Endodermal cell (in vitro differentiated cells): ENCODE results near the gene MOSMO. TPM values are rescaled to one million over a fixed set of nuclear protein-coding genes. Genes with fewer than 3 reads are reported as not detected.

Experiments
- DNase-seq: peaks from one replicate; pipeline ENCODE4 v3.0.0-alpha.2; 2017
- H3K27ac ChIP-seq: 2 replicates; pipeline ENCODE4 v1.5.1; 2013; ENCODE audit warnings: mild to moderate bottlenecking, low read depth, low read length, moderate library complexity
- H3K27me3 ChIP-seq: 2 replicates; pipeline ENCODE4 v1.6.1; 2013; ENCODE audit warnings: mild to moderate bottlenecking, low read length, moderate library complexity; ENCODE audit not compliant: insufficient read depth, control insufficient read depth, poor library complexity, severe bottlenecking
- H3K36me3 ChIP-seq: 2 replicates; pipeline ENCODE4 v1.7.0; 2013; ENCODE audit warnings: mild to moderate bottlenecking, low read length, moderate library complexity; ENCODE audit not compliant: control insufficient read depth, insufficient read depth
- H3K4me1 ChIP-seq: one replicate; pipeline ENCODE4 v1.7.0; 2013; ENCODE audit warnings: low read length; ENCODE audit not compliant: control insufficient read depth, insufficient read depth
- H3K4me3 ChIP-seq: 2 replicates; pipeline ENCODE4 v1.5.1; 2013; ENCODE audit warnings: mild to moderate bottlenecking, low read length, moderate library complexity
- H3K9ac ChIP-seq: 2 replicates; pipeline ENCODE4 v1.6.1; 2013; ENCODE audit warnings: mild to moderate bottlenecking, low read length, moderate library complexity; ENCODE audit not compliant: poor library complexity, severe bottlenecking; ENCODE audit errors: extremely low read depth
- H3K9me3 ChIP-seq: 2 replicates; pipeline ENCODE4 v1.6.1; 2013; ENCODE audit warnings: mild to moderate bottlenecking, low read length, moderate library complexity; ENCODE audit not compliant: control insufficient read depth
- H3K27ac Mint-ChIP-seq: 2 replicates; pipeline ENCODE4 v1.8.0; 2020; ENCODE audit warnings: mixed read lengths
- H3K27me3 Mint-ChIP-seq: 2 replicates; pipeline ENCODE4 v1.8.0; 2021; ENCODE audit warnings: mild to moderate bottlenecking, mixed read lengths; ENCODE audit not compliant: insufficient read depth
- H3K36me3 Mint-ChIP-seq: 2 replicates; pipeline ENCODE4 v1.8.0; 2020; ENCODE audit warnings: low read depth, mixed read lengths
- H3K4me1 Mint-ChIP-seq: 2 replicates; pipeline ENCODE4 v1.8.0; 2020; ENCODE audit warnings: mixed read lengths
- H3K4me3 Mint-ChIP-seq: 2 replicates; pipeline ENCODE4 v1.8.0; 2020; ENCODE audit warnings: mild to moderate bottlenecking, moderate library complexity, mixed read lengths
- H3K9me3 Mint-ChIP-seq: 2 replicates; pipeline ENCODE4 v1.8.0; 2020; ENCODE audit warnings: mild to moderate bottlenecking, mixed read lengths
- WGBS, 2 experiments: methylation state at CpG; one replicate each; pipeline versions ENCODE4 v1.1.5 to v1.1.7; 2013; ENCODE audit warnings: missing lambda C conversion rate in 2 of 2, mixed read lengths in 1 of 2; ENCODE audit not compliant: insufficient coverage in 1 of 2, insufficient read length in 1 of 2; 5-methylcytosine and 5-hydroxymethylcytosine counted together
- total RNA-seq, 2 donors: library from RNA; stranded (reverse); fragmentation: NEBNext Ultra II Directional in 1 of 2; extraction: Animal tissue kit (Norgen Biotek cat#: 25700) in 1 of 2; gene quantifications; 2 replicates in 1 of 2; 3 replicates in 1 of 2; pipeline ENCODE4 v1.2.1, GENCODE V29; 2021
- TF ChIP-seq, protein P1 (sequence below): fragments of 200-600 bp; sonication (generic); conservative IDR thresholded peaks from 2 replicates; pipeline ENCODE4 v1.5.0; 2021; ENCODE audit warnings: antibody characterized with exemption, mild to moderate bottlenecking

Gene MOSMO
- total RNA-seq, 2 donors from 2014 or later, result 12.6 to 14.7 TPM

DNA sequence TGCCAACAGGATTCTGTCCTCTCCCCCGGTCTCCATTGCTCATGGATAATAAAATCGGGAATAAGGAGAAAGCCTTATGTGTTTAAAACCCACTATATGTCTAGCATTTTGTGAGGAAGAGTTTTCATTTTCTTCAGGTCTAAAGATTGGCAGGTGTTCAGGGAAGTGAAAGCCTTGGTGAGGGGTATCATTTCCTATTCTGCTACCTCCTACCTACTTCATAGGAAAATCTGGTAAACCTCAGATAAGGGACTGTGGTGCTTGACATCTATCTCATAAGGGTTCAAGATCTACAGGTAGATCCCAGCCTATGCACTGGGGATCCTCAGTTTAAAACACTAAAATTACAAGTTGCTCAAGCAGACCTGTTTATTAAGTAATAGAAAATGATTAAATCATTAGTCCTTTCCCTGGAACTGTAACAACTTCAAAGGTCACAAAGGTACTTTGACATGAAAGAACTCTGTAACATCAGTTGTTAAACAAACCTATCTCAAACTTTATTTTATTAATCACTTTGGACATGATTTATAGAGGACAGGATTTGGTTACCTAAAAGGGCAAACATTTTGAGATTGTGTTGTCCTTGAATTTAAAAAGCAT, 6.5 kb downstream of the MOSMO start:
- H3K4me1 ChIP-seq, result peaks cover 10% of the 10 kb centered on the region
- Mint-ChIP-seq H3K4me1 (peaks cover 29% of the 10 kb centered on the region), H3K27me3 (no peaks in the 10 kb centered on the region), H3K36me3 (no peaks in the 10 kb centered on the region), H3K27ac (no peak overlapping the region), H3K4me3 (no peak overlapping the region), H3K9me3 (no peaks in the 10 kb centered on the region)
- peaks cover 6% of the 10 kb centered on the region for H3K27me3 ChIP-seq
- H3K36me3 ChIP-seq, result no peaks in the 10 kb centered on the region
- no peaks in the 10 kb centered on the region for H3K9me3 ChIP-seq
- no peak overlapping the region for H3K4me3 ChIP-seq
- 91 to 100% methylated on average over 1 to 2 of the region's 2 CpGs for WGBS, 2 experiments
- no peak for DNase-seq
- TF ChIP-seq, protein P1, sequence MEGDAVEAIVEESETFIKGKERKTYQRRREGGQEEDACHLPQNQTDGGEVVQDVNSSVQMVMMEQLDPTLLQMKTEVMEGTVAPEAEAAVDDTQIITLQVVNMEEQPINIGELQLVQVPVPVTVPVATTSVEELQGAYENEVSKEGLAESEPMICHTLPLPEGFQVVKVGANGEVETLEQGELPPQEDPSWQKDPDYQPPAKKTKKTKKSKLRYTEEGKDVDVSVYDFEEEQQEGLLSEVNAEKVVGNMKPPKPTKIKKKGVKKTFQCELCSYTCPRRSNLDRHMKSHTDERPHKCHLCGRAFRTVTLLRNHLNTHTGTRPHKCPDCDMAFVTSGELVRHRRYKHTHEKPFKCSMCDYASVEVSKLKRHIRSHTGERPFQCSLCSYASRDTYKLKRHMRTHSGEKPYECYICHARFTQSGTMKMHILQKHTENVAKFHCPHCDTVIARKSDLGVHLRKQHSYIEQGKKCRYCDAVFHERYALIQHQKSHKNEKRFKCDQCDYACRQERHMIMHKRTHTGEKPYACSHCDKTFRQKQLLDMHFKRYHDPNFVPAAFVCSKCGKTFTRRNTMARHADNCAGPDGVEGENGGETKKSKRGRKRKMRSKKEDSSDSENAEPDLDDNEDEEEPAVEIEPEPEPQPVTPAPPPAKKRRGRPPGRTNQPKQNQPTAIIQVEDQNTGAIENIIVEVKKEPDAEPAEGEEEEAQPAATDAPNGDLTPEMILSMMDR, result no peak
- no peak overlapping the region for H3K9ac ChIP-seq
- no peak overlapping the region for H3K27ac ChIP-seq

DNA sequence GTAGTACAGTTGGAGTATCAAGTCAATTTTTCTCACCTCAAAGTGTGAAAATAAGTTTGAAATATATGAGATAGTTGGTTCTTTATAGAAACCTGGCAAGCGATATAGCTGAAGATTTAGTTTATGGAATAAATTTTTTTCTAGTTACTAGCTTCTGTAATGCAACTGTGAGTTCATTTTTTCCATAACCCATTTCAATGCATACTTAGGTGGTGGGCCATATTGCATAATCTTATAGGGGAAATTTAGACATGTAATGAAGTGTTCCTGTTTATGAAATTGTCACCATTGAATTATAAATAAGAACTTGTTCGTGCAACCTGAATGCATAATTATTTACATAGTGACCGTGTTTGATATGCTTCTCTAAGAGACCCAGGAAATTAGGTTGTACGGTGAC, 9.0 kb downstream of the MOSMO start:
- H3K9ac ChIP-seq, result no peak overlapping the region
- no peak for DNase-seq
- Mint-ChIP-seq H3K36me3 (no peaks in the 10 kb centered on the region), H3K27me3 (no peaks in the 10 kb centered on the region), H3K4me3 (no peak overlapping the region), H3K9me3 (no peaks in the 10 kb centered on the region), H3K27ac (no peak overlapping the region), H3K4me1 (peaks cover 33% of the 10 kb centered on the region)
- TF ChIP-seq, protein P1, result no peak
- H3K36me3 ChIP-seq, result no peaks in the 10 kb centered on the region
- H3K27ac ChIP-seq, result no peak overlapping the region
- no peak overlapping the region for H3K4me3 ChIP-seq
- no peaks in the 10 kb centered on the region for H3K9me3 ChIP-seq
- 88% methylated on average over 4 of the region's 4 CpGs; no CpG with 5 or more reads in 1 of the 2 experiments for WGBS, 2 experiments
- peaks cover 6% of the 10 kb centered on the region for H3K27me3 ChIP-seq
- H3K4me1 ChIP-seq, result peaks cover 10% of the 10 kb centered on the region

DNA sequence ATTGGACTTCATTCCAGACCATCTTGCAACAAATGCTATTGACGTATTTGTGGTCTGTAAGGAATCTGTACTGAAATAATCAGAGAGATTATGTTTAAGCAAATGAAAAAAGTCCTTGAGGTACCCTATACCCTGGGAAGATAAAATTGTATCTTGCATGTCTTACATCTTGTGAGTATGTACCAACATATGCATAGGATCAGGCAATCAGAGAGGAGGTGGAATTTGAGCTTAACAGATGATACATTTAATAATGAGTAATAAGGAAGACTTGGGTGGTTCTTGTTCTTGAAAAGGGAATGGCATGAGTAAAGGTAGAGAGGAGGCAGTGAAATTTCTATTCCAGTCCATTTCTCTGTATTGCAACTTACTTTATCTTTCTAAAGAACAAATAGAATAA, 10.6 kb downstream of the MOSMO start:
- H3K27ac Mint-ChIP-seq, result no peak overlapping the region

More for the DNA sequence above, 10.6 kb downstream of the MOSMO start:
- no peaks in the 10 kb centered on the region for H3K9me3 Mint-ChIP-seq
- no peak overlapping the region for H3K27ac ChIP-seq
- no peaks in the 10 kb centered on the region for H3K27me3 Mint-ChIP-seq
- no peak for DNase-seq
- no peak overlapping the region for H3K4me3 ChIP-seq
- no peaks in the 10 kb centered on the region for H3K36me3 Mint-ChIP-seq
- H3K4me1 ChIP-seq, result peaks cover 16% of the 10 kb centered on the region
- H3K9me3 ChIP-seq, result no peaks in the 10 kb centered on the region
- TF ChIP-seq, protein P1, result no peak
- 100% methylated on average over 1 of the region's 1 CpG for WGBS, 2 experiments
- H3K36me3 ChIP-seq, result no peaks in the 10 kb centered on the region
- H3K9ac ChIP-seq, result no peak overlapping the region
- H3K4me1 Mint-ChIP-seq, result peaks cover 38% of the 10 kb centered on the region
- no peak overlapping the region for H3K4me3 Mint-ChIP-seq
- H3K27me3 ChIP-seq, result peaks cover 6% of the 10 kb centered on the region
